CD8-positive, alpha-beta memory T cell (primary cell): ENCODE measurements around the gene MGLL. TPM values are rescaled to one million over a fixed set of nuclear protein-coding genes. Genes with fewer than 3 reads are reported as not detected.

Source experiments
- CTCF ChIA-PET: fragments of 350-600 bp; sonication (Branson Sonifier 250); formaldehyde crosslinking; loops from one replicate; lab custom pipeline; 2021; ENCODE audit warnings: antibody characterized with exemption; lab: Charles Lee
- POLR2A ChIA-PET: fragments of 350-600 bp; sonication (Branson Sonifier 250); formaldehyde crosslinking; loops from one replicate; lab custom pipeline; 2021; ENCODE audit warnings: antibody characterized with exemption; lab: Charles Lee
- DNase-seq, 5 donors: peaks; one replicate each; pipeline versions ENCODE4 v3.0.0 to v3.0.0-alpha.2; 2020 to 2022; ENCODE audit warnings: mixed read lengths in 1 of 5
- H3K27ac ChIP-seq: one replicate; pipeline ENCODE4 v1.7.0; 2013; ENCODE audit warnings: low read depth, mild to moderate bottlenecking, low read length, moderate library complexity
- H3K27me3 ChIP-seq: 2 replicates; pipeline ENCODE4 v1.7.0; 2013; ENCODE audit warnings: low read length, mild to moderate bottlenecking; ENCODE audit not compliant: insufficient read depth, poor library complexity, severe bottlenecking
- H3K36me3 ChIP-seq: 2 replicates; pipeline ENCODE4 v1.7.0; 2013; ENCODE audit warnings: mild to moderate bottlenecking, low read length, moderate library complexity; ENCODE audit not compliant: insufficient read depth
- H3K4me1 ChIP-seq: 2 replicates; pipeline ENCODE4 v1.7.0; 2013; ENCODE audit warnings: mild to moderate bottlenecking, low read length, moderate library complexity; ENCODE audit not compliant: insufficient read depth
- H3K4me3 ChIP-seq: 2 replicates; pipeline ENCODE4 v1.7.0; 2013; ENCODE audit warnings: mild to moderate bottlenecking, low read length
- H3K9me3 ChIP-seq: 2 replicates; pipeline ENCODE4 v1.7.0; 2013; ENCODE audit warnings: mild to moderate bottlenecking, low read length
- H3K27ac Mint-ChIP-seq, 8 donors: one replicate each; pipeline ENCODE4 v1.8.0; 2020 to 2021; ENCODE audit warnings: mixed read lengths in 8 of 8, mild to moderate bottlenecking in 6 of 8, inconsistent platforms in 3 of 8, moderate library complexity in 3 of 8
- H3K27me3 Mint-ChIP-seq, 2 donors: one replicate each; pipeline ENCODE4 v1.8.0; 2020 to 2021; ENCODE audit warnings: mixed read lengths in 2 of 2, mild to moderate bottlenecking in 1 of 2, moderate library complexity in 1 of 2
- H3K36me3 Mint-ChIP-seq, 3 donors: one replicate each; pipeline ENCODE4 v1.8.0; 2020 to 2021; ENCODE audit warnings: mixed read lengths in 3 of 3, inconsistent platforms in 1 of 3, mild to moderate bottlenecking in 1 of 3
- H3K4me1 Mint-ChIP-seq, 3 donors: one replicate each; pipeline ENCODE4 v1.8.0; 2020 to 2021; ENCODE audit warnings: mixed read lengths in 3 of 3, inconsistent platforms in 1 of 3, mild to moderate bottlenecking in 1 of 3
- H3K4me3 Mint-ChIP-seq, 7 donors: one replicate each; pipeline ENCODE4 v1.8.0; 2020 to 2021; ENCODE audit warnings: mixed read lengths in 7 of 7, mild to moderate bottlenecking in 6 of 7, moderate library complexity in 4 of 7, inconsistent platforms in 2 of 7
- H3K9me3 Mint-ChIP-seq, 5 donors: one replicate each; pipeline ENCODE4 v1.8.0; 2020 to 2022; ENCODE audit warnings: mixed read lengths in 5 of 5, mild to moderate bottlenecking in 3 of 5, moderate library complexity in 2 of 5, inconsistent platforms in 1 of 5
- polyA plus RNA-seq: library from polyadenylated mRNA; unstranded; fragments of 300-500 nt; fragmentation: Illumina TruSeq; gene quantifications from one replicate; pipeline ENCODE4 v1.2.3, GENCODE V29; 2021
- total RNA-seq, 2 experiments: library from RNA; stranded (reverse); gene quantifications; one replicate each; pipeline ENCODE4 v1.2.3, GENCODE V29; 2021

MGLL gene
- total and polyA plus RNA-seq, 3 experiments from 2014 or later, result 3.0 to 5.9 (median 5.3) TPM

DNA sequence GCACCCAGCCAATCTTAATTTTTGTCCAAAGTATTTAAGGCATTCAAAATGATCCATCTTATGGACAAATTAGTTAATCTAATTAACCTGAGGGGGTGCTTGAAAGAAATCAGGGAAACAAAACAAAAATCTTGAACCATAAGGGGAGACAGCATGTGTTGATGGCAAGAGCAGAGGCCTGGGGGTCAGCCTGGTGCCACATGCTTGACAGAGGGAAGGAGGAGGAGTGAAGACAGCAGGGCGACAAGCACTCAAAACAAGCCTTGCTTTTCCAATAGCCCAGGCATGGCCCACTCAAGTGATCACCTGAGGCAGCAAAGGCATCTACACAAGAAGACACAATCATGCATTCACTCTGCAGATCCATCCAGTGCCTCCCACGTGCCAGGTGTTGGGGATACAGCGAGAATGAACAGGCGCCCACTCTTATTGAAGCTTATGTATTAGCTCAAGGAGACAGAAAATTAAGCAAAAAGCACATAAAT, 25.0 kb upstream of the MGLL start:
- H3K27ac ChIP-seq, result no peak overlapping the region
- DNase-seq, result no peak
- no peaks in the 10 kb centered on the region for H3K36me3 ChIP-seq
- CTCF ChIA-PET, result no interaction called here
- H3K27me3 ChIP-seq, result no peaks in the 10 kb centered on the region
- H3K36me3 Mint-ChIP-seq, result no peaks in the 10 kb centered on the region
- POLR2A ChIA-PET, result no interaction called here
- H3K9me3 ChIP-seq, result no peaks in the 10 kb centered on the region
- H3K27me3 Mint-ChIP-seq, result peaks cover 4 to 22% of the 10 kb centered on the region in 2 donors
- H3K4me1 ChIP-seq, result no peaks in the 10 kb centered on the region
- H3K4me3 ChIP-seq, result no peak overlapping the region
- H3K4me1 Mint-ChIP-seq, result no peaks in the 10 kb centered on the region
- H3K9me3 Mint-ChIP-seq, result no peaks in the 10 kb centered on the region
- H3K27ac Mint-ChIP-seq, result no peak overlapping the region
- no peak overlapping the region for H3K4me3 Mint-ChIP-seq

DNA sequence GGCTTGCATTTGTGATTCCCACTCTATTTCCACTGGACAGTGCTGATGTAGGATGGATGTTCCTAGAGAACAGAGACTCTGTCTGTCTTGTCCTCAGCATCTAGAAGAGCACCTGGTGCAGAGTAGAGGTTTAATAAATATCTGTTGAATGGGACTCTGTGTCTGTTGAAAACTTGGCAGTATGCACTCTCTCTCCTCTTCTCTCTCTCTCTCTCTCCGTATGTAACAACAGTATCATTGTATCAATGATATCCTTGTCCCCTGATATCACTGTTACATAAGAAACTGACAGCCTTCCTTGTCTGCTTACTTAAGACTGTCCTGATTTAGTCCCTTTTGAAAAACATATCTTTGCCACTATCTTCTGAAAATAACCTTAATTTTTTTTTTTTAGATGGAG, 24.3 kb upstream of the MGLL start:
- H3K9me3 Mint-ChIP-seq, result no peaks in the 10 kb centered on the region
- no peak for DNase-seq
- Histone ChIP-seq H3K4me1 (no peaks in the 10 kb centered on the region), H3K27me3 (no peaks in the 10 kb centered on the region), H3K27ac (no peak overlapping the region), H3K4me3 (no peak overlapping the region), H3K9me3 (no peaks in the 10 kb centered on the region), H3K36me3 (no peaks in the 10 kb centered on the region)
- H3K27me3 Mint-ChIP-seq, result peaks cover 7 to 22% of the 10 kb centered on the region in 2 donors
- no peak overlapping the region for H3K27ac Mint-ChIP-seq
- POLR2A ChIA-PET, result no interaction called here
- no peak overlapping the region for H3K4me3 Mint-ChIP-seq
- no peaks in the 10 kb centered on the region for H3K36me3 Mint-ChIP-seq
- H3K4me1 Mint-ChIP-seq, result no peaks in the 10 kb centered on the region
- CTCF ChIA-PET, result no interaction called here

DNA sequence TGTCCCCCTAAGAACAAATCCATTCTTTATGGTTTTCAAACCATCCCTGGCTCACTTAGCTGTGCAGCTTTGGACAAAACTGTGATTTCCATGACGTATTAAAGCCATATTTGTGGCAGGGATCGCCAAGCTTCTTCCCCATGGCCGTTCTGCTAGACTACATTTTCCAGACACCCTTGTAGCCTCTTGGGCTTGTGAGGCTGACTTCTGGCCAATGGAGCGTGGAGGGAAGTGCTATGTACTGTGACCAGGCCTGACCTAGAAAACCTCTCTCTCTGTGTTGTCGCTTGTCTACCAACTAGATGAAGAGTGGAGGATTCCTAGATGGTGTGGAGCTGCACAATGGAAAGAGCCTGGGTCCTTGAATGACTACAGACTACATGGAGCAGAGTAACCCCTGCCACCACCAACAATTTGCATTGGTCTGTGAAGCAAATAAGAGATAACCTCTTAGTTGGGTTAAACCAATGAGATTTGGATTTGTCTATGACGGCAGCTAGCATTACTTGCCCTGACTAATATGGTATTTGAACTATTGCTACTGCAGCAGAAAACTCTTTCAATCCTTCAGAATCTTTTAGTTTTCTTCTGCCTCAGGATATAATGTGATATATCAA, 22.1 kb upstream of the MGLL start:
- DNase-seq, result no peak
- no peaks in the 10 kb centered on the region for H3K4me1 Mint-ChIP-seq
- no peaks in the 10 kb centered on the region for H3K4me1 ChIP-seq
- H3K4me3 ChIP-seq, result no peak overlapping the region
- peak overlapping the region in 1 of 8 donors; percentile 11 for H3K27ac Mint-ChIP-seq
- no peaks in the 10 kb centered on the region for H3K36me3 ChIP-seq
- no peak overlapping the region for H3K4me3 Mint-ChIP-seq
- H3K27me3 Mint-ChIP-seq, result peaks cover 9 to 20% of the 10 kb centered on the region in 2 donors
- CTCF ChIA-PET, result no interaction called here
- H3K27me3 ChIP-seq, result no peaks in the 10 kb centered on the region
- POLR2A ChIA-PET, result no interaction called here
- no peak overlapping the region for H3K27ac ChIP-seq
- no peaks in the 10 kb centered on the region for H3K9me3 ChIP-seq
- no peaks in the 10 kb centered on the region for H3K36me3 Mint-ChIP-seq
- H3K9me3 Mint-ChIP-seq, result peaks cover 0 to 2% (median 0%) of the 10 kb centered on the region in 5 donors

DNA sequence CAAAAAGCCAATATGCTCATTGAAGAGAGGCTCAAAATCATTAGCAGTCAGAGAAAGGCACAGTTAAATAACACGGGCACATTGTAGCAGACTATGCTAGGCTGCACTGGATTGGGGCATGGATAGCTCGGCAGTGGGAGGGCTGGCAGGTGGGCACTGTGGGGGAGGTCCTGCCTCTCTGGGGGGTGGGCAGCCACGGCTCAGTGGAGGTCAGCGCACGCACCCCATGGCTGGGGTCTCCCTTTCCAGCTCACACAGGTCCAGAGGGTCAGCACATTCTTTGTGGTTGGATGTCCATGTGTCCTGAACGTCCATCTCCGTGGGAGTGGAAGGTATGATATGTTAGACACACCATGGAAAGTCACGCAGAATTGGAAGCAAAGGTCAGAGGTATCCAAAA, 18.4 kb upstream of the MGLL start:
- H3K27ac ChIP-seq, result no peak overlapping the region
- ChIA-PET POLR2A (no interaction called here), CTCF (no interaction called here)
- no peaks in the 10 kb centered on the region for H3K27me3 ChIP-seq
- no peak for DNase-seq
- H3K4me3 ChIP-seq, result no peak overlapping the region
- Mint-ChIP-seq H3K4me3 (no peak overlapping the region), H3K9me3 (peaks cover 0 to 6% (median 0%) of the 10 kb centered on the region in 5 donors), H3K27ac (no peak overlapping the region), H3K4me1 (no peaks in the 10 kb centered on the region), H3K27me3 (peaks cover 13% of the 10 kb centered on the region in 2 donors), H3K36me3 (no peaks in the 10 kb centered on the region)
- no peaks in the 10 kb centered on the region for H3K4me1 ChIP-seq
- H3K9me3 ChIP-seq, result no peaks in the 10 kb centered on the region
- H3K36me3 ChIP-seq, result no peaks in the 10 kb centered on the region

DNA sequence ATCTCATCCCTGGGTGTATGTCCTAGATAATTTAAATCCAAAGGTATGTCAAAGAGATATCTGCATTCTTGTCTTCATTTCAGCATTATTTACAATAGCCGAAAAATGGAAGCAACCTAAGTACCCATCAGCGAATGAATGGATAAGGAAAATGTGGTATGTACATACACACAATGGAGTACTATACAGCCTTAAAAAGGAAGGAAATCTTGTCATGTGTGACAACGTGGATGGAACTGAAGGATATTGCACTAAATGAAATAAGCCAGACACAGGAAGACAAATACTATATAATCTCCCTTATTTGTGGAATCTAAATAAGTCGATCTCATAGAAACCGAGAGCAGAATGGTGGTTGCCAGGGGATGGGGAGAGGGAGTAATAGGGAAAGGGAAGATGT, 16.8 kb upstream of the MGLL start:
- CTCF ChIA-PET, result no interaction called here

DNA sequence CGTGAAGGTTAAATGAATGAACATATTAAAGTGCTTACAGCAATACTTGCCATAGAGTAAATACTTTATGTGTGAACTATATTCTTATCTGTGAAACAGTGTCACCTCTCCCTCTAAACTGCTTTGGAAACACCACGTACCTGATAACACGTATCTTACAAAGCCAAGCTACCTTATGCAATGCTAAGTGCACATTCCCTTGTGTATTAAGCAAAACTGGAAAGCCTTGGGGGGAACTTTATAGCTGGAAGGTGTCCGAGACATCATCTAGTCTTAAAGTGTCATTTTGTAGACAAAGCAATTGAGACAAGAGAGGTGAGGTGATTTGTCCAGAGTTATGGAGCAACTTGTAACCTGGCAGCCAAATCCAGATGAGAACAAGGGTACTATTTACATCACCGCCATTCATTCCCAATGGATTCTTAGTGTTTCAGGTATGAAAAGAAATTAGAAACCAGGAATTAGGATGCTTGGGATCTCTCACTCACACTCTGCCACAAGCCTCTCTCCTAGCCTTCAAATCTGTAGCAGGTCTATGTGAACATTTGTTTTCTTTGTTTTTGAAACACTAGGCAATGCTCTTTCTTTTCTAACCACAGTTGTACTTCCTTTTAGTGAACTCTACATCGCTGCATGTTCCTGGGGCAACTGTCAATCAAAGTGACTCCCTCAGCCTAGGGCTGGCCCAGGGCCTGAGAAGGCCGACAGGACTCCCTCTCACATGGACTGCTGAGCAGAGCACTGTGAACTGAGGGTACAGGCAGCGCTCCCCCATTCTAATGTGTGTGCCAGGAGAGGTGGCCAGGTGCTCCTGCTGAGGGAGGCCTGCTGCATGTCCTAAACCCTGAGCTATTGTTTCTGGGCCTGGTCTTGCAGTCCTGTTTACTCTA, 13.9 kb upstream of the MGLL start:
- Histone ChIP-seq H3K36me3 (no peaks in the 10 kb centered on the region), H3K4me1 (no peaks in the 10 kb centered on the region), H3K27me3 (no peaks in the 10 kb centered on the region), H3K4me3 (no peak overlapping the region), H3K9me3 (no peaks in the 10 kb centered on the region), H3K27ac (no peak overlapping the region)
- ChIA-PET POLR2A (no interaction called here), CTCF (no interaction called here)
- Mint-ChIP-seq H3K9me3 (peaks cover 0 to 8% (median 2%) of the 10 kb centered on the region in 5 donors), H3K4me3 (no peak overlapping the region), H3K27ac (no peak overlapping the region), H3K4me1 (no peaks in the 10 kb centered on the region), H3K27me3 (peaks cover 9 to 27% of the 10 kb centered on the region in 2 donors), H3K36me3 (no peaks in the 10 kb centered on the region)
- DNase-seq, result no peak

More for the DNA sequence above, 16.8 kb upstream of the MGLL start:
- no peak for DNase-seq
- no peaks in the 10 kb centered on the region for H3K4me1 ChIP-seq
- H3K27me3 ChIP-seq, result no peaks in the 10 kb centered on the region
- H3K27ac ChIP-seq, result no peak overlapping the region
- H3K36me3 ChIP-seq, result no peaks in the 10 kb centered on the region
- no peaks in the 10 kb centered on the region for H3K9me3 ChIP-seq
- Mint-ChIP-seq H3K36me3 (no peaks in the 10 kb centered on the region), H3K4me1 (no peaks in the 10 kb centered on the region), H3K9me3 (peaks cover 0 to 8% (median 0%) of the 10 kb centered on the region in 5 donors), H3K27me3 (peaks cover 13% of the 10 kb centered on the region in 2 donors), H3K27ac (no peak overlapping the region), H3K4me3 (peak overlapping the region in 1 of 7 donors; percentile 0)
- H3K4me3 ChIP-seq, result no peak overlapping the region
- POLR2A ChIA-PET, result no interaction called here

DNA sequence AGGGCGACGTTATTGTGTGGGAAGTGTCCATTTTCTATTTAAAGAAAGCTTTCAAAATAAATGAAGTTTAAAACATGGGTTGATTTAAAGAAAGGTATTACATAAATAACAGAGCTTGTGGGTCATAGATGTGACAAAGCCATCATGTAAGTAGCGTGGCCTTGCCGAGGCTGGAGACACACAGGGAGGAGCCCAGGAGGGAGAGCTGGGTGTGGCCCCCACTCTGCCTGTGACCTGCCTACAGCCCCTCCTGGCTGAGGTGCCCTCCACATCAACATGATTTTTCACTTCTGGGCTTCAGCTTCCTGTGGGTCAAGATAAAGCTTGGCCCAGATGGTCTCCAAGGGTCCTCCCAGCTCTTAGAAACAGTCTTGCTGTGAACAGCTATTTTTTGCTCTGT, 12.5 kb upstream of the MGLL start:
- DNase-seq, result no peak
- Histone ChIP-seq H3K36me3 (no peaks in the 10 kb centered on the region), H3K4me3 (no peak overlapping the region), H3K27me3 (no peaks in the 10 kb centered on the region), H3K27ac (no peak overlapping the region), H3K9me3 (no peaks in the 10 kb centered on the region), H3K4me1 (no peaks in the 10 kb centered on the region)
- ChIA-PET POLR2A (no interaction called here), CTCF (no interaction called here)
- Mint-ChIP-seq H3K36me3 (peaks cover 0 to 9% (median 0%) of the 10 kb centered on the region in 3 donors), H3K4me1 (no peaks in the 10 kb centered on the region), H3K27ac (no peak overlapping the region), H3K9me3 (peaks cover 6 to 16% (median 15%) of the 10 kb centered on the region in 5 donors), H3K4me3 (no peak overlapping the region), H3K27me3 (peaks cover 6 to 27% of the 10 kb centered on the region in 2 donors)
